HPDE6-E6E7 (cell line): ENCODE data around the gene NTRK2.

ENCODE experiments used
- DNase-seq: peaks from one replicate; pipeline ENCODE4 v3.0.0; 2011; ENCODE audit warnings: missing footprints; ENCODE audit errors: extremely low spot score

Gene NTRK2

GRCh38 chr9:84974258-84974657 lies 304.7 kb downstream of the NTRK2 start:
- DNase-seq, result no peak

DNA sequence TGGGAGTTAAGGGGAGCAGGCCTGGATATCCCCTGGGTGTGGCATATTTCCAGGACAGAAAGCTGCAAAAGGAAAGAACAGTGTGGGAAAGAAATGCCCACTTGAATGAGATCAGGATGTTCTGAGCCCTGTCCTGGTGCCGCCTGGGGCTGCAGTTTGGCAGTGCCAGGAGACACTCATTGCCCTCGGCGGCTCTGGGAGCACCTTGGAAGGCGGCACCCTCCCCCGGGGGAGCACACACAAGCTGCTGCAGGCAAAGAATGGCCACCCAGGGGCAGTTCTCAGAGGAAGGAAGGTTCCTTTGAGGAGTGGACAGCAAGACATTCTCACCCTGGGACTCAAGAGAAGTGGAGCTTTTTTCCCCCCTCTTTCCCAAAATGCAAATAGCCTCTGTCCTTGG lies 305.3 kb downstream of the NTRK2 start:
- DNase-seq, result no peak

- no peak for DNase-seq
These were observed 306.4 kb downstream of the NTRK2 start for GRCh38 chr9:84975926-84976325.

- no peak for DNase-seq
These were observed 309.1 kb downstream of the NTRK2 start for GRCh38 chr9:84978661-84979060.

- no peak for DNase-seq
These were observed 314.2 kb downstream of the NTRK2 start for GRCh38 chr9:84983749-84984148.

- DNase-seq, result no peak
These were observed 319.1 kb downstream of the NTRK2 start for GRCh38 chr9:84988621-84989020.

DNA sequence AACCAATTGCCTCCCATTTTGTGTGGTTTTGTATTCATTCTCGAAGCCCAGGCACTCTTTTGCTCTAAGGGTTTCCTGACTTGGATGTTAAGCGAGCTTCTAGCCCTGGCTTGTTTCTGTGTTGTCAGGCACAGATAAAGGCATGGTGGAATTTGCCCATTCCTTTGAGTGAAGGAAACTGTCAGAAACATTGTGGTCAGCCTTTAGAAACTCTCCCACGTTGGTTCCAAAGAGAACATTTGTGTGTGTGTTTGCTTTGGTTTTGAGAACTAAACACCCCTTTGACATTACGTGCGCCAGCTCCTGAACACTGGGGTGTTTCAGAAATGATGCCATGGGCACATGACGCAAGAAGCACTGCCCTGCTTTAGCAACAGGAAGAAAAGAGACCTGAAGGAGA lies 320.9 kb downstream of the NTRK2 start:
- no peak for DNase-seq

GRCh38 chr9:84990850-84991513 lies 321.5 kb downstream of the NTRK2 start:
- DNase-seq, result no peak

- no peak for DNase-seq
These were observed 322.0 kb downstream of the NTRK2 start for GRCh38 chr9:84991514-84991870.

DNA sequence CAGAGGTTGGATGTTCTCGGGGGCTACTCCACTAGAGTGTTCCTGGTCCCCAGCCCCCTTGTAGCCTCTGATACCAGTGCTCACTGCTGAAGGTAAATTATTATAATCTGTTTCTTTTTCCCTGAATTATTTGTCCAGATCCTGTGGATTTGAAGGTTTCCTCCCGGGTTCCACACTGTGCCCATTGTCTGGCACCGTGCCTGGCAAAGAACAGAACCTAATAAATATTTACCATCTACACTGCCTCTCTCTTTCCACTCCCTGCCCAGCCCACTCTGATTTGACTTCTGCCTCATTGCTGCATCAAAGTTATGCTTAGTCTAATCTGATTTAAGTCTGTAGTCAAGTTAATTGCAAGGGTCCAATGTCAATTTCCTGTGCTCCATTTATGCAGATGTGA lies 322.9 kb downstream of the NTRK2 start:
- DNase-seq, result no peak

DNA sequence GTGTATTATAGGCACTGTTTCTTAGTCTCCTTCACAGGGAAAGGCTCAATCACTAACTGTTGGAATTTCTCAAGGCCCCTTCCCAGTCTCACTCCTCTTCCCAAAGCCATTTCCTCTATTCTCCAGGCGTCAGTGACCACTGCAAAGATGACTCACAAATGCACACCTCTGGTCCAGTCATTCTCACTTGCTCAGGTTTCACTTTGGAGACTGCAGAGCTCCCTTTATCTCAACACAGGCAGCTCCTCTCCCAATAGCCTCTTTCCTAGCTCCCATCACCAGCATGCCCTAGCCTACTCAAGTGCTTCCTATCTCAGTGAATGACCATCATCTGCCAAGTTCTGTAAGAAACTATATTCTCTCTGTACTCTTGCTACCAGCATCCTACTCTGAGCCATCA lies 323.6 kb downstream of the NTRK2 start:
- peak; percentile 53 for DNase-seq

- no peak for DNase-seq
These were observed 326.5 kb downstream of the NTRK2 start for GRCh38 chr9:84996029-84996428.

- no peak for DNase-seq
These were observed 327.2 kb downstream of the NTRK2 start for GRCh38 chr9:84996716-84997115.

GRCh38 chr9:84997472-84997871 lies 327.9 kb downstream of the NTRK2 start:
- DNase-seq, result no peak

DNA sequence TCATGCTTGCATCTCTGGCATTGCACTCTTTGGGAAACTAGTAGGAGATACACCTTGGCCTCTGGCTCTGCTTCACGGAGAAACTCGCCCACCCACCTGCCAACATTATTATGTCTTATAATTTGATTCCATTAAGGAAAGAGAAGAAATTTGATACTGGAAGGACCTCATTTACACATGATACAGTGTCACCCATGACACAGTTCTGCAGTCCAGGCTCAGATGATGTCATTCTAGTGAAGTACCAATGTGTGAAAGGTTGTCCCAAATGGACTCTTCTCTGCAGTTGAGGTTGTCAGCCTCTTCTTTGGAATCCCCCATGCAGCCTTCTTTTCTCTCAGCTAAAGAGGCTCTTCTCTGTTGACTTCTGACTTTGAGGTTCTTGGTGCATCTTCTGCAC lies 329.1 kb downstream of the NTRK2 start:
- no peak for DNase-seq

DNA sequence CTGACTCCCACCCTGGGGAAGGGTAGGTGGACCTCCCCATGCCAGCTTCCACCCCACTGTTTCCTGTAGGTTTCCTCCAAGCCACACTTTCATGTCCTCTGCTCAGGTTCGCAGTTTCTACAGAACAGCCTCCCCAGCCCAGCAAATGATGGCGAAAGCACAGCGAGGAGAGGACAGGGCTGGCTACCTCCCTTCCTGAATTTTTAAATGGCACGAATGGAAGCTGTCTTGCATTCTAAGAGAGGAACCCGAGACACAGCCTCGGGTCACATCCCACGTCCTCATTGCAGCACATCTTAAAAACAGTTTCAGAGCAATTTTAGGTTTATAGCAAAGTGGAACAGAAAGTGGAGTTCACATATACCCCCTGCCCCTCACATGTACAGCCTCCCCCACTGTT lies 330.3 kb downstream of the NTRK2 start:
- DNase-seq, result no peak

- no peak for DNase-seq
These were observed 332.4 kb downstream of the NTRK2 start for GRCh38 chr9:85001925-85002324.

GRCh38 chr9:85004818-85005413 lies 335.4 kb downstream of the NTRK2 start:
- DNase-seq, result no peak

GRCh38 chr9:85007748-85008147 lies 338.2 kb downstream of the NTRK2 start:
- DNase-seq, result no peak

GRCh38 chr9:85008215-85008614 lies 338.7 kb downstream of the NTRK2 start:
- DNase-seq, result no peak

- no peak for DNase-seq
These were observed 339.7 kb downstream of the NTRK2 start for GRCh38 chr9:85009251-85009650.

GRCh38 chr9:85013703-85014102 lies 344.2 kb downstream of the NTRK2 start:
- peak; percentile 12 for DNase-seq

GRCh38 chr9:85014292-85014691 lies 344.8 kb downstream of the NTRK2 start:
- no peak for DNase-seq
